ENCODE data around the gene FGD2.

Gene FGD2, protein sequence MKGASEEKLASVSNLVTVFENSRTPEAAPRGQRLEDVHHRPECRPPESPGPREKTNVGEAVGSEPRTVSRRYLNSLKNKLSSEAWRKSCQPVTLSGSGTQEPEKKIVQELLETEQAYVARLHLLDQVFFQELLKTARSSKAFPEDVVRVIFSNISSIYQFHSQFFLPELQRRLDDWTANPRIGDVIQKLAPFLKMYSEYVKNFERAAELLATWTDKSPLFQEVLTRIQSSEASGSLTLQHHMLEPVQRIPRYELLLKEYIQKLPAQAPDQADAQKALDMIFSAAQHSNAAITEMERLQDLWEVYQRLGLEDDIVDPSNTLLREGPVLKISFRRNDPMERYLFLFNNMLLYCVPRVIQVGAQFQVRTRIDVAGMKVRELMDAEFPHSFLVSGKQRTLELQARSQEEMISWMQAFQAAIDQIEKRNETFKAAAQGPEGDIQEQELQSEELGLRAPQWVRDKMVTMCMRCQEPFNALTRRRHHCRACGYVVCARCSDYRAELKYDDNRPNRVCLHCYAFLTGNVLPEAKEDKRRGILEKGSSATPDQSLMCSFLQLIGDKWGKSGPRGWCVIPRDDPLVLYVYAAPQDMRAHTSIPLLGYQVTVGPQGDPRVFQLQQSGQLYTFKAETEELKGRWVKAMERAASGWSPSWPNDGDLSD

DNA sequence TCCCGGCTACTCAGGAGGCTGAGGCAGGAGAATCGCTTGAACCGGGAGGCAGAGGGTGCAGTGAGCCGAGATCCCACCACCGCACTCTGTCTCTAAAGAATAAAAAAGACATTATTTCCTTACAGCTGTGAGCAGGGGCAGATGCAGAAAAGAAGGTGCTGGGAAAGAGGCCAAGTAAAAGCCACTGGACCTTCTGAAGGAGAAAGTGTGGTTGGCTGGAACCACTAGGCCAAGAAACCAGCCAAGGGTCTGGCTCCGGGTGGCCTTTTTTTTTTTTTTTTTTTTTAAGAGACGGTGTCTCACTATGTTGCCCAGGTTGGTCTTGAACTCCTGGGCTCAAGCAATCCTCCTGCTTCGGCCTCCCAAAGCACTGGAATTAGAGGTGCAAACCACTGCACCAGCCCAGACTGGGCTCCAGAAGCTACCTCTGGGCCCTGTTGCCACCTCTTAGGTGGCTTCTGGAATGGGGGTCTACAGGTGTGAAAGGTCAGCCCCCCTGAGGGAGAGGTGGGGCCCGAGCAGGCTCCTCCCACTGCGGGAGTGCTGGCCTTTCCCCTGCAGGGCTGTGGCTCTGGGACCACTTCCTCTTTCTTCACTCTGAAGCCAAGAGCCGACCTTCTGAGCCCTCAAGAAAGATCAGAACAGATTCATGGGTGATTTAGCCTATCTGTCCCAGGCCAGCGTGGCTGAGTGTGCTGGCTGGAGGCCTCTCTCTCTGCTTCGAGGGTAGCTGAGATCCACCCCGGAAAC lies at the start of gene FGD2:
Gene FGD2, plus strand, starts transcription at position 595 of the 750 bp plus-strand sequence. CDS start 163 bp downstream, outside the sequence.
- Histone ChIP-seq H3K27ac (ENCODE audit: low read depth, low read length) (peak within 1 kb of the TSS; percentile 16), H3K9ac (ENCODE audit: low read length in 5 of 5) (peak within 1 kb of the TSS in 4 of 5 donors; percentile 2 to 66 (median 30)), H3K27me3 (ENCODE audit: control insufficient read depth in 5 of 5, insufficient read depth in 4 of 5, low read length in 5 of 5) (no peaks in the 10 kb centered on the region), H3K4me1 (ENCODE audit: control insufficient read depth in 5 of 5, insufficient read depth in 5 of 5, low read length in 5 of 5) (peaks cover 3 to 15% (median 9%) of the 10 kb centered on the region in 5 donors), H3K4me3 (ENCODE audit: low read depth in 1 of 5, low read length in 5 of 5) (peak within 1 kb of the TSS; percentile 48 to 69 (median 58)), H3K36me3 (ENCODE audit: control insufficient read depth in 5 of 5, insufficient read depth in 5 of 5, low read length in 5 of 5) (peaks cover 0 to 2% (median 0%) of the 10 kb centered on the region in 5 donors), H3K9me3 (ENCODE audit: control insufficient read depth in 5 of 5, low read length in 5 of 5) (no peaks in the 10 kb centered on the region)

DNA sequence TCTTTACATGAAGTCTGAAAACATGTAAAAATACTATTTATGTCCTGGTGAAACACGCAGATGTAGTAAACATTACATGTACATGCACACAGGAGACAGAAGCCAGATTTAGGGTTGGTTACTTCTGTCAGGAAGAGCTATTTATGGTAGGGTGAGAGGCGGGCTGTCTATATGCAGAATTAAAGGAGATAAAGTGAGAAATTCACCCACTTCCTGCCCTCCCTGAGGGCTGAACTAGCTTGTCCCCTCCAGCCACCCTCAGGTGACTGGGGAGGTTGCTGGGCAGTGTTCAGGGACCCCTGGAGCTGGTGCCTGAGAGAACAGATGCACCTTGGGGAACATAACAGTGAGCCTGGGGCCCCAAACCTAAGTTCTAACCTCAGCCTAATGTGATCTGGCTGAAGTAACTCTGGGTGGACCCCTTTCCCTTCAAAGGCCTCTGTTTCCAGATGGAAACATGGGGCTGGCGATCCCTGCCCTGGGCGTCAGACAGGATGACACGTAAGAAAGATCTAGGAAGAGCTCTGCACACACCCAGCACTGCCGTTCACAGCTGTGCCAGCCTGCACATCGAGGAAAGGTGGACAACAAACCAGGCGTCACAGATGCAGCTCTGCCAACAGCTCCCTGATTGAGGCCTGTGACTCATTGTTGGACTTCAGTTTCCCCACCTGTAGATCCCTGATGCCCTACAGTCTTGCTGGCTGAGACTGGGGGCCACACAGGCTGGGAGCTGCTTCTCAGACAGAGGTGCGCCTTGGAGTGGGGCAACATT lies 49.6 kb upstream of the FGD2 start:
- H3K9me3 ChIP-seq (ENCODE audit: control insufficient read depth in 5 of 5, low read length in 5 of 5) = no peaks in the 10 kb centered on the region
- H3K36me3 ChIP-seq (ENCODE audit: control insufficient read depth in 5 of 5, insufficient read depth in 5 of 5, low read length in 5 of 5) = no peaks in the 10 kb centered on the region
- peak overlapping the region; percentile 8 to 56 (median 39) for H3K4me3 ChIP-seq (ENCODE audit: low read depth in 1 of 5, low read length in 5 of 5)
- peaks cover 0 to 15% (median 9%) of the 10 kb centered on the region in 5 donors for H3K27me3 ChIP-seq (ENCODE audit: control insufficient read depth in 5 of 5, insufficient read depth in 4 of 5, low read length in 5 of 5)
- H3K4me1 ChIP-seq (ENCODE audit: control insufficient read depth in 5 of 5, insufficient read depth in 5 of 5, low read length in 5 of 5) = no peaks in the 10 kb centered on the region
- H3K9ac ChIP-seq (ENCODE audit: low read length in 5 of 5) = peak overlapping the region in 1 of 5 donors; percentile 41
- H3K27ac ChIP-seq (ENCODE audit: low read depth, low read length) = no peak overlapping the region

DNA sequence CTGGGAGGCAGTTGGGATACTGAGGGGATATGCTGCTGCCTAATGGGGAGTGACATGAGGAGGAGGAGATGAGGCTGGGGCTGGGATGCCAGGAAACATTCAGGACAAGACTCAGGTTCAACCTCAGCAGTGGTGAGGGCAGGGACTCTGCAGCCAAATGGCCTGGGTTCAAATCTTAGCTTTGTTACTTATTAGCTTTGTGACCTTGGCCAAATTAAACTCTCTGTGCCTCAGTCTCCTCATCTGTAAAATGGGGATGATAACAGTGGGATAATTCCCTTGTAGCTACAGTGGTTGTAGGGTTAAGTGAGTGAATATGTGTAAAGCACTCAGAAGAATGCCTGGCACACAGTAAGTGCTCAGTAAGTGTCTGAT lies 49.0 kb upstream of the FGD2 start:
- peak overlapping the region in 3 of 5 donors; percentile 39 to 56 (median 48) for H3K4me3 ChIP-seq (ENCODE audit: low read depth in 1 of 5, low read length in 5 of 5)
- no peak overlapping the region for H3K27ac ChIP-seq (ENCODE audit: low read depth, low read length)
- peak overlapping the region in 1 of 5 donors; percentile 41 for H3K9ac ChIP-seq (ENCODE audit: low read length in 5 of 5)
- H3K9me3 ChIP-seq (ENCODE audit: control insufficient read depth in 5 of 5, low read length in 5 of 5) = no peaks in the 10 kb centered on the region
- no peaks in the 10 kb centered on the region for H3K4me1 ChIP-seq (ENCODE audit: control insufficient read depth in 5 of 5, insufficient read depth in 5 of 5, low read length in 5 of 5)
- no peaks in the 10 kb centered on the region for H3K36me3 ChIP-seq (ENCODE audit: control insufficient read depth in 5 of 5, insufficient read depth in 5 of 5, low read length in 5 of 5)
- peaks cover 0 to 15% (median 9%) of the 10 kb centered on the region in 5 donors for H3K27me3 ChIP-seq (ENCODE audit: control insufficient read depth in 5 of 5, insufficient read depth in 4 of 5, low read length in 5 of 5)

DNA sequence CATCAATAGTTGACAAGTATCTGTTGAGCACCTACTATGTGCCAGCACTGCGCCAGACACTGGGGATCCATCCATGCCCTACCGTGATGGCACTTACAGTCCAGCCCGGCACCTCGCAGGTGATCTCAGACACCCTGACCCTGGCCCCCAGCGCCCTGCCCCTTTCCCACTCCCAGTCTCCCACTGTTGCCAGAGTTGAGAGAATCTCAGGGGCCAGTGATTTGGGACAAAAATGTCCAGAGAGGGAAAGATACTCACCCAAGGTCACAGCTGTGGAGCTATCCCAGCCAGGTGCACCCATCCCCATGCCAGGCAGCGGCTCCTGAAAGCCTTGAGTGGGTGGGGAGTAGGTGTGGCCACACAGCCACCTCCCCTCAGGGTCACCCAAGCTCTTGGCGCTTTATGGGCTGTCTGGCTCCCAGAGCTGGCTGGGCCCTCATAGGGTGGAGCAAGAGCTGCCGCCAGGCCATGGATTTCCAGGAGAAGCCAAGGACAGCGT lies 47.6 kb upstream of the FGD2 start:
- Histone ChIP-seq H3K27me3 (ENCODE audit: control insufficient read depth in 5 of 5, insufficient read depth in 4 of 5, low read length in 5 of 5) (peaks cover 0 to 15% (median 9%) of the 10 kb centered on the region in 5 donors), H3K27ac (ENCODE audit: low read depth, low read length) (no peak overlapping the region), H3K4me3 (ENCODE audit: low read depth in 1 of 5, low read length in 5 of 5) (peak overlapping the region in 1 of 5 donors; percentile 38), H3K9me3 (ENCODE audit: control insufficient read depth in 5 of 5, low read length in 5 of 5) (no peaks in the 10 kb centered on the region), H3K9ac (ENCODE audit: low read length in 5 of 5) (no peak overlapping the region), H3K4me1 (ENCODE audit: control insufficient read depth in 5 of 5, insufficient read depth in 5 of 5, low read length in 5 of 5) (no peaks in the 10 kb centered on the region), H3K36me3 (ENCODE audit: control insufficient read depth in 5 of 5, insufficient read depth in 5 of 5, low read length in 5 of 5) (no peaks in the 10 kb centered on the region)

DNA sequence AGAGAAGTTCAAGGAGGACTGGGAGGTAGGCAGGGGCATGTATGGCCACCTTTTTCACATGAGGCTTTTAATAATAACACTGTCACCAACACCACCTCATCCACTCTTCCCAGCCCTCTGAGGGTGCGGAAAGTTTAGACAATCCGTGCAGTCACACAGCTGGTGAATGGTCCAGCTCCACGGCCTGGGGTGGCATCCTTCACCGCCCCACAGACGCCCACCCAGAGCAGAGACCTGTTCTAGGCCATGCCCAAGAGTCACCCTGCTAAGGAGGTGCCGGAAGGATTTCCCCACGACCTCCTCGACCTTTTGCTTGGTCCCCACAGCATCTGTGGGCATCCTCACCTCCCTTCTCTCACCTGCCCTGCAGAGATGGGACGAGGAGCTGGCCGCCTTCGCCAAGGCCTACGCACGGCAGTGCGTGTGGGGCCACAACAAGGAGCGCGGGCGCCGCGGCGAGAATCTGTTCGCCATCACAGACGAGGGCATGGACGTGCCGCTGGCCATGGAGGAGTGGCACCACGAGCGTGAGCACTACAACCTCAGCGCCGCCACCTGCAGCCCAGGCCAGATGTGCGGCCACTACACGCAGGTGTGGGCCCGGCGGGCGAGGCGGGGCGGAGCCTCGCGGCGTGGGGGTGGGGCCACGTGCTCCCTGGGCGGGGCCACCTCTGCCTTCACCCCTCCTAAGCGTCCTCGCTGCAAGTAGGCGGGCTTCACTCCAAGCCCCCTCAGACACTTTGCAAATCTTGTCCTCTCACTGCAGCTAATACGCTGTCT lies 46.5 kb upstream of the FGD2 start:
- Histone ChIP-seq H3K27me3 (ENCODE audit: control insufficient read depth in 5 of 5, insufficient read depth in 4 of 5, low read length in 5 of 5) (peaks cover 0 to 13% (median 9%) of the 10 kb centered on the region in 5 donors), H3K36me3 (ENCODE audit: control insufficient read depth in 5 of 5, insufficient read depth in 5 of 5, low read length in 5 of 5) (no peaks in the 10 kb centered on the region), H3K27ac (ENCODE audit: low read depth, low read length) (no peak overlapping the region), H3K9ac (ENCODE audit: low read length in 5 of 5) (no peak overlapping the region), H3K4me3 (ENCODE audit: low read depth in 1 of 5, low read length in 5 of 5) (no peak overlapping the region), H3K9me3 (ENCODE audit: control insufficient read depth in 5 of 5, low read length in 5 of 5) (no peaks in the 10 kb centered on the region), H3K4me1 (ENCODE audit: control insufficient read depth in 5 of 5, insufficient read depth in 5 of 5, low read length in 5 of 5) (peaks cover 0 to 9% (median 5%) of the 10 kb centered on the region in 5 donors)

DNA sequence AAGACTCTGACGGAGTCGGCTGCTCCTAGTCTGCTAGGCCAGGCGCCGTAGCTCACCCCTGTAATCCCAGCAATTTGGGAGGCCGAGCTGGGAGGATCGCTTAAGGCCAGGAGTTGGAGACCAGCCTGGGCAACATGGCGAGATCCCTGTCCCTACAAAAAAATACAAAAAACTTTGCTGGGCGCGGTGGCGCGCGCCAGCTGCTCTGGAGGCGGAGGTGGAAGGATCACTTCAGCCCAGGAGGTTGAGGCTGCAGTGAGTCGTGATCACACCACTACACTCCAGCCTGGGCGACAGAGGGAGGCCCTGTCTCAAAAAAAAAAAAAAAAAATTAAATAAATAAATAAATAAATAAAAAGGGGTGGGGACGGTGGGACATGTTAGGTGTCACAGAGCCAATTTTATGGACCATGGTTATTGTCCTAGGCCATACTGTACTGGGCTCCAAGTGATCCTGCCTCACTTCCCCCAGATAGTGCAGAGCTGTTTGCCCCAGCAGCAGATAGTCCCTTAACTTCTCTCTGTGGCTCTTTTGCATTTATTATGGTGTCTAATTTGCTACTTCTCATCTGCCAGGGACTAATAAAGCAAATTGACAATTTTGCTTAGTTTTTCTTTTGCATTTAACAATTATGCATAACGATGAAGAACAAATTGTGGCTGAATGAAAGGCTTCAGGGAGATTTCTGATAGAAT lies 45.8 kb upstream of the FGD2 start:
- Histone ChIP-seq H3K9me3 (ENCODE audit: control insufficient read depth in 5 of 5, low read length in 5 of 5) (no peaks in the 10 kb centered on the region), H3K4me1 (ENCODE audit: control insufficient read depth in 5 of 5, insufficient read depth in 5 of 5, low read length in 5 of 5) (peaks cover 0 to 15% (median 11%) of the 10 kb centered on the region in 5 donors), H3K27me3 (ENCODE audit: control insufficient read depth in 5 of 5, insufficient read depth in 4 of 5, low read length in 5 of 5) (peaks cover 0 to 9% (median 7%) of the 10 kb centered on the region in 5 donors), H3K27ac (ENCODE audit: low read depth, low read length) (no peak overlapping the region), H3K4me3 (ENCODE audit: low read depth in 1 of 5, low read length in 5 of 5) (no peak overlapping the region), H3K36me3 (ENCODE audit: control insufficient read depth in 5 of 5, insufficient read depth in 5 of 5, low read length in 5 of 5) (no peaks in the 10 kb centered on the region), H3K9ac (ENCODE audit: low read length in 5 of 5) (no peak overlapping the region)

DNA sequence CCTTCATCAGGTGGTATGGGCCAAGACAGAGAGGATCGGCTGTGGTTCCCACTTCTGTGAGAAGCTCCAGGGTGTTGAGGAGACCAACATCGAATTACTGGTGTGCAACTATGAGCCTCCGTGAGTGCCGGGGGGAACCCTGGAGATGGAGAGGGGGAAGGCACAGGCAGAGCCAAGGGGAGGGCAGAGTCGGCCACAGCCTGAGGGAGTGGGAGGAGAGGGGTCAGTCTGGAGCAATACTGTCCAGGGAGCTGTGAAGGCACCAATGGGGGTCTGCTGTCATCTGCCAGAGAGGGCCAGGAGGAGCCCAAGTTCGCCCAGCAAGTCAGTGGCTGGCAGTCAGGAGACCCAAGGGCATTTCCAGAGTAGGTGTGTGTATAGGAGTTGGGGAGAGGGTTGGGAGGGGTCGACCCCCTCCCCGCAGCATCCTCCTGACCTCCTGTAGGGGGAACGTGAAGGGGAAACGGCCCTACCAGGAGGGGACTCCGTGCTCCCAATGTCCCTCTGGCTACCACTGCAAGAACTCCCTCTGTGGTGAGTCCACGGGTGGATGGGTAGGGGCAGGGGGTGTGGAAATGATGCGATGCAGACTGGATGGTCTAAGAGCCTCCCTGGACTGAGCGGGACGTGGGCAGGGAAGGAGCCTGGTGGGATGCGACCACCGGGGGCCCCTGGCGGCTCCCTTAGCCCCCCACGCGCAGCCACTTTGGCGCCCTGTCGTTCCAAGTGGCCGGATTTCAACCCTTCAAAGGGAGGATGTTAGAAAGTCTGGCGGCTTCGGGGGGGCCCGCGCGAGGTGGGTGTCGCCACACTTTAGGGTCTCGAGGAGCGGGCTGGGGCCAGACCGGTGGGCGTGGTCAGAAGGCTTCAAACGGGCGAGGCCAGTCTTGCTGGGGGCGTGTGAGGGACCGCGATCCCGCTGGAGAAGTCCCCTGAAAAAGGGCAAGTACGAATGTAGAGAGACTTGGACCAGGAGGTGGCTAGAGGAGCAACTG lies 43.7 kb upstream of the FGD2 start:
- no peak overlapping the region for H3K9ac ChIP-seq (ENCODE audit: low read length in 5 of 5)
- no peak overlapping the region for H3K4me3 ChIP-seq (ENCODE audit: low read depth in 1 of 5, low read length in 5 of 5)
- H3K4me1 ChIP-seq (ENCODE audit: control insufficient read depth in 5 of 5, insufficient read depth in 5 of 5, low read length in 5 of 5) = peaks cover 0 to 20% (median 11%) of the 10 kb centered on the region in 5 donors
- H3K36me3 ChIP-seq (ENCODE audit: control insufficient read depth in 5 of 5, insufficient read depth in 5 of 5, low read length in 5 of 5) = peaks cover 0 to 6% (median 2%) of the 10 kb centered on the region in 5 donors
- H3K27ac ChIP-seq (ENCODE audit: low read depth, low read length) = no peak overlapping the region
- H3K27me3 ChIP-seq (ENCODE audit: control insufficient read depth in 5 of 5, insufficient read depth in 4 of 5, low read length in 5 of 5) = peaks cover 0 to 9% (median 0%) of the 10 kb centered on the region in 5 donors
- H3K9me3 ChIP-seq (ENCODE audit: control insufficient read depth in 5 of 5, low read length in 5 of 5) = no peaks in the 10 kb centered on the region

DNA sequence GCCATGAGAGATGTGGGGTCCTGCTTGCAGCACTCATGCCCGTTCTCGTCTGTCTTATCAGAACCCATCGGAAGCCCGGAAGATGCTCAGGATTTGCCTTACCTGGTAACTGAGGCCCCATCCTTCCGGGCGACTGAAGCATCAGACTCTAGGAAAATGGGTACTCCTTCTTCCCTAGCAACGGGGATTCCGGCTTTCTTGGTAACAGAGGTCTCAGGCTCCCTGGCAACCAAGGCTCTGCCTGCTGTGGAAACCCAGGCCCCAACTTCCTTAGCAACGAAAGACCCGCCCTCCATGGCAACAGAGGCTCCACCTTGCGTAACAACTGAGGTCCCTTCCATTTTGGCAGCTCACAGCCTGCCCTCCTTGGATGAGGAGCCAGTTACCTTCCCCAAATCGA lies 42.6 kb upstream of the FGD2 start:
- Histone ChIP-seq H3K4me3 (ENCODE audit: low read depth in 1 of 5, low read length in 5 of 5) (no peak overlapping the region), H3K36me3 (ENCODE audit: control insufficient read depth in 5 of 5, insufficient read depth in 5 of 5, low read length in 5 of 5) (peaks cover 0 to 16% (median 11%) of the 10 kb centered on the region in 5 donors), H3K27me3 (ENCODE audit: control insufficient read depth in 5 of 5, insufficient read depth in 4 of 5, low read length in 5 of 5) (peaks cover 0 to 9% (median 0%) of the 10 kb centered on the region in 5 donors), H3K27ac (ENCODE audit: low read depth, low read length) (no peak overlapping the region), H3K9me3 (ENCODE audit: control insufficient read depth in 5 of 5, low read length in 5 of 5) (no peaks in the 10 kb centered on the region), H3K9ac (ENCODE audit: low read length in 5 of 5) (no peak overlapping the region), H3K4me1 (ENCODE audit: control insufficient read depth in 5 of 5, insufficient read depth in 5 of 5, low read length in 5 of 5) (peaks cover 0 to 20% (median 11%) of the 10 kb centered on the region in 5 donors)

All from subcutaneous abdominal adipose tissue (tissue), 5 donors.